ENCODE measurements around the gene THSD4. TPM values are rescaled to one million over a fixed set of nuclear protein-coding genes. Genes with fewer than 3 reads are reported as not detected.

The THSD4 gene
- polyA plus RNA-seq, 1 donor from 2014 or later, result 0.46 TPM

GRCh38 chr15:71603379-71603778, 488.1 kb downstream of the THSD4 start:
- no peaks in the 10 kb centered on the region for H3K79me2 ChIP-seq (replicated peaks; ENCODE audit: insufficient read depth, low read length)
- no peak overlapping the region for H3K27ac ChIP-seq (ENCODE audit: low read length)
- no peaks in the 10 kb centered on the region for H3K36me3 ChIP-seq (ENCODE audit: insufficient read depth, low read length)
- no peak overlapping the region for H3K4me3 ChIP-seq (ENCODE audit: low read length)
- no peaks in the 10 kb centered on the region for H4K20me1 ChIP-seq (ENCODE audit: insufficient read depth)
- H3K9me3 ChIP-seq (ENCODE audit: low read length), result no peaks in the 10 kb centered on the region
- H3K9ac ChIP-seq (ENCODE audit: low read length), result no peak overlapping the region
- TF ChIP-seq MXI1 (conservative IDR thresholded peaks at IDR 0.05; ENCODE audit: poor library complexity, severe bottlenecking), result no peak
- TF ChIP-seq EZH2 (IDR thresholded peaks at IDR 0.05; ENCODE audit: borderline replicate concordance, insufficient read depth, low read length, poor library complexity, severe bottlenecking), result no peak
- no peak for TF ChIP-seq REST (IDR thresholded peaks at IDR 0.05; ENCODE audit: borderline replicate concordance)
- no peak for TF ChIP-seq TAF1 (IDR thresholded peaks at IDR 0.05; ENCODE audit: low read depth)
- TF ChIP-seq POLR2AphosphoS5 (IDR thresholded peaks at IDR 0.05), result no peak
- no peak for TF ChIP-seq RAD21 (conservative IDR thresholded peaks at IDR 0.05)
- no peak for TF ChIP-seq EP300 (conservative IDR thresholded peaks at IDR 0.05; ENCODE audit: poor library complexity, severe bottlenecking)
- TF ChIP-seq SMC3 (conservative IDR thresholded peaks at IDR 0.05; ENCODE audit: poor library complexity), result no peak
- no peak for TF ChIP-seq CTCF (IDR thresholded peaks at IDR 0.05; ENCODE audit: poor library complexity, severe bottlenecking)
- H3K27me3 ChIP-seq (ENCODE audit: insufficient read depth, low read depth, low read length), result no peaks in the 10 kb centered on the region
- no peak overlapping the region for H3K4me2 ChIP-seq (ENCODE audit: low read length)
- H3K9me2 ChIP-seq (ENCODE audit: insufficient read depth, low read length), result no peaks in the 10 kb centered on the region
- no peak overlapping the region for H2AFZ ChIP-seq (ENCODE audit: low read depth, low read length)
- H3F3A ChIP-seq (ENCODE audit: insufficient read depth, low read length, poor library complexity, severe bottlenecking), result no peaks in the 10 kb centered on the region

GRCh38 chr15:71607383-71607782, 492.1 kb downstream of the THSD4 start:
- no peaks in the 10 kb centered on the region for H3K36me3 ChIP-seq (ENCODE audit: insufficient read depth, low read length)
- TF ChIP-seq REST (IDR thresholded peaks at IDR 0.05; ENCODE audit: borderline replicate concordance) (no peak), POLR2AphosphoS5 (IDR thresholded peaks at IDR 0.05) (no peak), EZH2 (IDR thresholded peaks at IDR 0.05; ENCODE audit: borderline replicate concordance, insufficient read depth, low read length, poor library complexity, severe bottlenecking) (no peak), RAD21 (conservative IDR thresholded peaks at IDR 0.05) (no peak), MXI1 (conservative IDR thresholded peaks at IDR 0.05; ENCODE audit: poor library complexity, severe bottlenecking) (no peak), CTCF (IDR thresholded peaks at IDR 0.05; ENCODE audit: poor library complexity, severe bottlenecking) (no peak)
- H3K27ac ChIP-seq (ENCODE audit: low read length), result no peak overlapping the region
- H3K79me2 ChIP-seq (replicated peaks; ENCODE audit: insufficient read depth, low read length), result no peaks in the 10 kb centered on the region
- H3K4me3 ChIP-seq (ENCODE audit: low read length), result no peak overlapping the region
- no peaks in the 10 kb centered on the region for H3K27me3 ChIP-seq (ENCODE audit: insufficient read depth, low read depth, low read length)
- no peaks in the 10 kb centered on the region for H3F3A ChIP-seq (ENCODE audit: insufficient read depth, low read length, poor library complexity, severe bottlenecking)
- H3K9ac ChIP-seq (ENCODE audit: low read length), result no peak overlapping the region
- H2AFZ ChIP-seq (ENCODE audit: low read depth, low read length), result no peak overlapping the region
- no peak overlapping the region for H3K4me2 ChIP-seq (ENCODE audit: low read length)
- H3K9me3 ChIP-seq (ENCODE audit: low read length), result no peaks in the 10 kb centered on the region
- no peaks in the 10 kb centered on the region for H3K9me2 ChIP-seq (ENCODE audit: insufficient read depth, low read length)
- no peaks in the 10 kb centered on the region for H4K20me1 ChIP-seq (ENCODE audit: insufficient read depth)

Measured in neural cell (in vitro differentiated cells).